NCI-H460 (cell line): ENCODE results near the gene EMC9. TPM values are rescaled to one million over a fixed set of nuclear protein-coding genes. Genes with fewer than 3 reads are reported as not detected.
A peak's percentile ranks its signal among the peaks of the same experiment; 100 is the strongest.

Experiments
- DNase-seq: peaks from one replicate; pipeline ENCODE4 v3.0.0-alpha.2; 2016; ENCODE audit warnings: low read depth; ENCODE audit errors: extremely low read depth
- small RNA-seq, 2 experiments: library from RNA; depleted of rRNA; stranded (forward); fragments of <200 nt; gene quantifications; one replicate each; pipeline ENCODE3, GENCODE V24; 2014
- total RNA-seq: library from RNA; depleted of rRNA; stranded (reverse); fragments of >200 nt; shearing (Covaris generic); gene quantifications from 2 replicates; pipeline ENCODE4 v1.2.3, GENCODE V29; 2014; rRNA removed

Gene EMC9
- total RNA-seq, 1 experiment from 2014 or later: 29.6 TPM

DNA sequence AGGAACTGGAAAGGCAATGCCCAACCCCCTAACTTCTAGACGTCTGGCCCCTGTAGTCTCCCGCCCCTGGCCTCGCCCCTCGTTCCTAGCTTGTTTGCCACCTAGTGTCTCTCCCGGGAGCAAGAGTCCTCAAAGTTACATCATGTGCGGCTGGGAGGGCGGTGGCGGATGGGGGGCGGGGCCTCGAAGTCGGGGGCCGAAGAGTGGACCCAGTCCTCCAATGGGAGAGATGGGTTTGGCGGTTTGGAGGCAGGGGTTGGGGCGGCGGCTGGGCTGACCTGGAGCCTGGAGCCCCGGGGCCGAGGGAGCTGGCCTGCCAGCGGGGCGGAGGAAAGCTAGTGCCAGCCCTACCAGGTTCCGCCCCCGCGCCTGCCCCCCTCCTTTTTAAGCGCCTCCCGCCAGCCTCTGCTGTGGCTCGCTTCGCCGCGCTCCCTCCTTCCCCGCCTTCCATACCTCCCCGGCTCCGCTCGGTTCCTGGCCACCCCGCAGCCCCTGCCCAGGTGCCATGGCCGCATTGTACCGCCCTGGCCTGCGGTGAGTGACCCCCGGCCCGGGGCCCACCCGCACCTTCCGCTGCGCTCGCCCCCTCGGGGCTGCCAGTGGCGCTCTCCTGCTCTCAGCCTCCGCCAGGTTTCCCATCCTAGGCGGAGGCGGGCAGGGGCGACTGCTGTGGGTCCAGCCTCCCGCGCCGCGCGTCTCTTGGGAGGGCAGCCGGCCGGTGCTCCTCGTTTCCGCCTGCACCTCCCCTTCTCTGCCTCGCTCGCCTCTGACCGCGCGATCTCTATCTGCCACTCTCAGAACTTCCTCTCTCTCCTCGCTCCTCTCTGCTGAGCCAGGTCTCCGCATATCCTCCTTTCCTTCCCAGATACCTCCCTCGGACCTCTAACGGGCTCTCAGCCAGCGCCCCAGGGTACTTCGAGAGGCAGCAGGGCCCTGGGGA is 47.2 kb downstream of the EMC9 start, which contains the start of gene PCK2:
TSS of gene PCK2 (plus strand) at position 411 of the 940 bp plus-strand sequence. CDS start at position 506, 95 bp downstream.
- peak; percentile 98 for DNase-seq

DNA sequence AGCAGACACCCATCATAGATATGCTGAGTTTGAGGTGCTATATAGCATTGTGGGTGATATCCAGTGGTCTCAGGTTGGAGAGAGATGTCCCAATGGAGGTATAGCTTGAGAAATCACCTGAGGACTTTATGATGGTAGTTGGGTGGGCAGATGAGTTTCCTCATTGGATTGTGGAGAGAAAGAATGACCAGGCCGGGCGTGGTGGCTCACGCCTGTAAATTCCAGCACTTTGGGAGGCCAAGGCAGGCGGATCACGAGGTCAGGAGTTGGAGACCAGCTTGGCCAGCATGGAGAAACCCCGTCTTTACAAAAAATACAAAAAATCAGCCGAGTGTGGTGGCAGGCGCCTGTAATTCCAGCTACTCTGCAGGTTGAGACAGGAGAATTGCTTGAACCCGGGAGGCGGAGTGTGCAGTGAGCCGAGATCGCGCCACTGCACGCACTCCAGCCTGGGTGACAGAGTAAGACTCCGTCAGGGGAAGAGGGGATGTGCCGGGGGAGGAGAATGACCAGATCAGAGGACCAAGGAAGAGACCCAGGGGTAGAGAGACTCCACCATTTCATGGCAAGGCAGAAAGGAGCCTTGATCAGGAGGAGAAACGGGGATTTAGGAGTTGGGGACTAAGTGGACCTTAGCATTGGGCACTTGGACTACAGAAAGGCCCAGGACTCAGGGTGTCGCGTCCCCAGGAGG is 48.0 kb downstream of the EMC9 start:
- no peak for DNase-seq

DNA sequence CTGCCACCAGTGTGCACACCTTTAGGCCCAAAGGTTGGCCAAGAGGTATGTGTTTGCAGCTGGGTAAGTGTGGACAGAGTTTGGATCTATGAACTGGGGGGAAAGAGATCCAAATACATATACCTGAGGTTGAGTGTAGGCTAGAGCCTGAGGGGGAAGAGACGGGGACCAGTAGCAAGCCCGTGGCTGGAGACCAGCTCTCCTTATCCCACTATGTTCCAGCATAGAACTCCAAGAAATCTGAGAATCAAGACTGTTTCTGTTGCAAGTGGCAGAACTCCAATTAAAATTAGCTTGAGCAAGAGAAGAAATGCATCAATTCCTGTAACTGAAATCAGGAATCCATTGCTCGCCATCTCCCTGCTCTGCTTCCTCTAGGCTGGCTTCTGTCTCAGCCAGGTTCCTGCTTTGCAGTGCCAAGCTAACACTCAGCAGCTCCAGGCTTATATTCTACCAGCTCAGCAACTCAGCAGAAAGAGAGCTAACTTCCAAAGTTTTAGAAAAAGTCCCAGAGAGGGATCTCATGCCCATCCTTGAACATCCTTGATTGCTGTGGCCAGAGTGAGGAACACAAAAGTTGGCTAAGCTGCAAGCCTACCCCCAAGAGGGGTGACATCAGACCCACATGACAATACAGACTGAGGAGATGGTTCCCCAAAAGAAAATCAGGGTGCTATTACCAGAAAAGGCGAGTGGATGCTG is 48.7 kb downstream of the EMC9 start:
- DNase-seq: no peak

DNA sequence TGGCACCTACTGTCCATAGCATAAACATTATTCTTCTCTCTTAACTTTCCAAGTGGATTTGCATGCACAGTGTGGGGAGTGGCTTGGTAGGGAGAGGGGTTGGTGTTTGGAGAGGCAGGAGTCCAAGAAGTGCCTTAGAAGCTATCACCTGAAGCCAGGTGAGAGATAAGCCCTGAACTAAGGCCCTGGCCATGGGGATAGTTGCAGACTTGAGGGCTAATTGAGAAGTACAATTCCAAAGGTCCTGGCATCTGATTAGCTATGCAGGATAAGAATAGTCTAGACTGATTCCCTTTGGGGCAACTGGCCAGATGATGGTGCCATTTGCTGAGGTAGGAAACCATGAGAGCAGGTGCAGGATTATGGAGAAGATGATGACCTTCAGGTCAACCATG is 49.3 kb downstream of the EMC9 start:
- no peak for DNase-seq

DNA sequence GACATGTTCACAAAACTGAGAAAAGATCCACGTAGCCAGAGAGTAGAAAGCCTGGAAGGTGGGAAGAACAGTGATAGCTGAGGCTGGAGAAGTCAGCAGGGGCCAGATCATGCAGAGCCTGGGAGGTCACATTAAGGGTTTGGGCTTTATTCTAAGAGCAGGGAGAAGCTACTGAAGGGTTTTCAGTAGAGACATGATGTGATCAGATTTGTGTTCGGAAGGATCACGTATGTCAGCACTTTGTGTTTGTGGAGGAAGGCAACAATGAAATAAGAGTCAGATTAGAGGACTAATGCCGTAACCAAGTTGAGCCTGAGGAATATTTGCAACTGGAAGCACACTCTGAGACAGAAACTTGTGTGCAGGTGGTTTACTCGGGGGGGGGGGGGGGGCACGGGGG is 51.5 kb downstream of the EMC9 start:
- no peak for DNase-seq

Small RNAs within 50 kb of the gene (small RNA-seq; reads per million reads assigned to genes)
- gene AL136295.4 (0 to 0.02 reads per million in 2 experiments), gene IPO4 (0 to 0.18 reads per million in 2 experiments), gene IRF9 (0 reads per million in 2 experiments), gene RNA5SP383 (0.04 to 0.23 reads per million in 2 experiments)

Other genes starting within 250 kb of the EMC9 start
- 39.0 and 39.2 TPM in 2 replicates for gene DHRS4, start 187.8 kb downstream of the EMC9 start, total RNA-seq
- gene DHRS4L2, start 152.7 kb downstream of the EMC9 start, total RNA-seq: 19.4 and 21.7 TPM in 2 replicates
- 1.1 and 1.7 TPM in 2 replicates for gene CARMIL3, start 89.6 kb downstream of the EMC9 start, total RNA-seq
- not detected in 2 replicates for gene CPNE6, start 70.0 kb downstream of the EMC9 start, total RNA-seq
- 35.8 and 40.8 TPM in 2 replicates for gene PCK2, start 47.3 kb downstream of the EMC9 start, total RNA-seq
- 49.6 and 54.1 TPM in 2 replicates for gene DCAF11, start 26.8 kb downstream of the EMC9 start, total RNA-seq
- 1.4 and 1.6 TPM in 2 replicates for gene NRL, start 26.6 kb downstream of the EMC9 start, total RNA-seq
- 0.45 and 0.84 TPM in 2 replicates for gene FITM1, start 10.9 kb downstream of the EMC9 start, total RNA-seq
- 160 and 177 TPM in 2 replicates for gene PSME1, start 5.4 kb downstream of the EMC9 start, total RNA-seq
- 204 and 205 TPM in 2 replicates for gene PSME2, start 5.0 kb upstream of the EMC9 start, total RNA-seq
- gene RNF31, start 5.9 kb upstream of the EMC9 start, total RNA-seq: 32.0 and 35.1 TPM in 2 replicates
- gene IRF9, start 19.7 kb upstream of the EMC9 start, total RNA-seq: 14.9 and 16.8 TPM in 2 replicates
- 1.4 and 4.6 TPM in 2 replicates for gene REC8, start 30.5 kb upstream of the EMC9 start, total RNA-seq
- 38.9 and 48.8 TPM in 2 replicates for gene IPO4, start 47.2 kb upstream of the EMC9 start, total RNA-seq
- gene TM9SF1, start 53.9 kb upstream of the EMC9 start, total RNA-seq: 61.4 and 63.5 TPM in 2 replicates
- 0.20 TPM in 1 of 2 replicates, not detected in the other for gene TSSK4, start 64.1 kb upstream of the EMC9 start, total RNA-seq
- gene CHMP4A, start 71.9 kb upstream of the EMC9 start, total RNA-seq: 51.2 and 82.4 TPM in 2 replicates
- 15.0 and 20.2 TPM in 2 replicates for gene MDP1, start 74.5 kb upstream of the EMC9 start, total RNA-seq
- gene NEDD8, start 90.8 kb upstream of the EMC9 start, total RNA-seq: 207 and 223 TPM in 2 replicates
- gene GMPR2, start 91.3 kb upstream of the EMC9 start, total RNA-seq: 88.7 and 89.5 TPM in 2 replicates
- gene TINF2, start 101.0 kb upstream of the EMC9 start, total RNA-seq: 46.9 and 48.7 TPM in 2 replicates
- 5.2 TPM in 2 replicates for gene TGM1, start 121.6 kb upstream of the EMC9 start, total RNA-seq
- gene RABGGTA, start 130.0 kb upstream of the EMC9 start, total RNA-seq: 32.2 and 34.2 TPM in 2 replicates
- 8.5 and 9.6 TPM in 2 replicates for gene DHRS1, start 158.2 kb upstream of the EMC9 start, total RNA-seq
- gene NOP9, start 158.3 kb upstream of the EMC9 start, total RNA-seq: 16.2 and 16.6 TPM in 2 replicates
- gene CIDEB, start 166.4 kb upstream of the EMC9 start, total RNA-seq: not detected in 2 replicates
- gene LTB4R2, start 168.5 kb upstream of the EMC9 start, total RNA-seq: 7.7 and 8.6 TPM in 2 replicates
- gene LTB4R, start 169.9 kb upstream of the EMC9 start, total RNA-seq: 11.1 and 13.4 TPM in 2 replicates
- 0.40 TPM in 1 of 2 replicates, not detected in the other for gene ADCY4, start 193.5 kb upstream of the EMC9 start, total RNA-seq
- not detected in 2 replicates for gene RIPK3, start 198.4 kb upstream of the EMC9 start, total RNA-seq
- gene NFATC4, start 226.6 kb upstream of the EMC9 start, total RNA-seq: 17.7 and 23.6 TPM in 2 replicates